HG03575 (cell line): Measurements from ENCODE around the gene ST3GAL3.

Experiments used
- ATAC-seq: cut with Tn5 transposase; IDR thresholded peaks from one replicate; pipeline ENCODE4 v1.9.1; 2021; ENCODE audit not compliant: unreplicated experiment, insufficient number of reproducible peaks, low FRiP score; ENCODE audit errors: extremely low read depth

ST3GAL3 gene

GRCh38 chr1:43914576-43915525 is 207.5 kb downstream of the ST3GAL3 start:
- no peak for ATAC-seq

- ATAC-seq = no peak
Observed at GRCh38 chr1:43919906-43920305, 212.6 kb downstream of the ST3GAL3 start.

- no peak for ATAC-seq
Observed at GRCh38 chr1:43921022-43921421, 213.7 kb downstream of the ST3GAL3 start.

- no peak for ATAC-seq
Observed at GRCh38 chr1:43924516-43924915, 217.2 kb downstream of the ST3GAL3 start.

GRCh38 chr1:43925846-43926245 is 218.5 kb downstream of the ST3GAL3 start:
- ATAC-seq = no peak

- ATAC-seq = no peak
Observed at GRCh38 chr1:43930168-43930948, 223.0 kb downstream of the ST3GAL3 start.

- no peak for ATAC-seq
Observed at GRCh38 chr1:43930949-43931275, 223.6 kb downstream of the ST3GAL3 start.

- ATAC-seq = no peak
Observed at GRCh38 chr1:43931711-43932660, 224.7 kb downstream of the ST3GAL3 start.

GRCh38 chr1:43932786-43933385 is 225.6 kb downstream of the ST3GAL3 start:
- ATAC-seq = no peak

GRCh38 chr1:43933386-43934100 is 226.2 kb downstream of the ST3GAL3 start, which contains the start of gene ARTN:
Gene ARTN, plus strand, starts transcription at chr1:43933801. Its CDS starts 1,856 bp downstream, at chr1:43935657.
- no peak for ATAC-seq

GRCh38 chr1:43934101-43934985 is 227.0 kb downstream of the ST3GAL3 start:
- no peak for ATAC-seq

GRCh38 chr1:43934986-43935324 is 227.6 kb downstream of the ST3GAL3 start:
- no peak for ATAC-seq

GRCh38 chr1:43935711-43936427 is 228.5 kb downstream of the ST3GAL3 start:
- no peak for ATAC-seq

GRCh38 chr1:43936431-43937151 is 229.3 kb downstream of the ST3GAL3 start:
- no peak for ATAC-seq

- no peak for ATAC-seq
Observed at GRCh38 chr1:43937179-43937865, 230.0 kb downstream of the ST3GAL3 start.
